Type B pancreatic cell (in vitro differentiated cells): ENCODE data around the gene SOX4. TPM values are rescaled to one million over a fixed set of nuclear protein-coding genes. Genes with fewer than 3 reads are reported as not detected.

Experiments used
- DNase-seq: peaks from one replicate; pipeline ENCODE4 v3.0.0; 2021; ENCODE audit warnings: mixed read lengths; ENCODE audit not compliant: unreplicated experiment; ENCODE audit errors: extremely low spot score
- H3K27ac Mint-ChIP-seq: 2 replicates; pipeline ENCODE4 v1.8.0; 2021; ENCODE audit warnings: mild to moderate bottlenecking, mixed read lengths
- H3K27me3 Mint-ChIP-seq: 2 replicates; pipeline ENCODE4 v1.8.0; 2021; ENCODE audit warnings: mixed read lengths
- H3K36me3 Mint-ChIP-seq: 2 replicates; pipeline ENCODE4 v1.8.0; 2021; ENCODE audit warnings: mixed read lengths
- H3K4me1 Mint-ChIP-seq: one replicate; pipeline ENCODE4 v1.8.0; 2021; ENCODE audit warnings: mixed read lengths; ENCODE audit not compliant: unreplicated experiment
- H3K4me3 Mint-ChIP-seq: 2 replicates; pipeline ENCODE4 v1.8.0; 2021; ENCODE audit warnings: mild to moderate bottlenecking, mixed read lengths
- H3K9me3 Mint-ChIP-seq: 2 replicates; pipeline ENCODE4 v1.8.0; 2021; ENCODE audit warnings: mixed read lengths
- CTCF ChIP-seq: fragments of 200-600 bp; sonication (generic); conservative IDR thresholded peaks from 2 replicates; pipeline ENCODE4 v1.5.0; 2021; ENCODE audit warnings: antibody characterized with exemption, mild to moderate bottlenecking
- total RNA-seq: library from RNA; stranded (reverse); gene quantifications from 2 replicates; pipeline ENCODE4 v1.2.1, GENCODE V29; 2021; ENCODE audit warnings: low replicate concordance

SOX4 gene
- total RNA-seq, 1 donor from 2014 or later, result 152 TPM

- Mint-ChIP-seq H3K27ac (no peak overlapping the region), H3K27me3 (no peaks in the 10 kb centered on the region), H3K4me1 (no peaks in the 10 kb centered on the region), H3K4me3 (no peak overlapping the region), H3K36me3 (no peaks in the 10 kb centered on the region), H3K9me3 (no peaks in the 10 kb centered on the region)
- no peak for DNase-seq
- no peak for TF ChIP-seq CTCF
These were observed 34.3 kb upstream of the SOX4 start for GRCh38 chr6:21559238-21559637.

GRCh38 chr6:21560249-21560648 lies 33.3 kb upstream of the SOX4 start:
- no peak for TF ChIP-seq CTCF
- Mint-ChIP-seq H3K9me3 (no peaks in the 10 kb centered on the region), H3K27me3 (no peaks in the 10 kb centered on the region), H3K4me3 (no peak overlapping the region), H3K4me1 (no peaks in the 10 kb centered on the region), H3K36me3 (no peaks in the 10 kb centered on the region), H3K27ac (no peak overlapping the region)
- no peak for DNase-seq

GRCh38 chr6:21565431-21565830 lies 28.1 kb upstream of the SOX4 start:
- H3K4me1 Mint-ChIP-seq, result no peaks in the 10 kb centered on the region
- H3K36me3 Mint-ChIP-seq, result no peaks in the 10 kb centered on the region
- TF ChIP-seq CTCF, result no peak
- no peak overlapping the region for H3K27ac Mint-ChIP-seq
- no peak overlapping the region for H3K4me3 Mint-ChIP-seq
- peaks cover 11% of the 10 kb centered on the region for H3K9me3 Mint-ChIP-seq
- H3K27me3 Mint-ChIP-seq, result no peaks in the 10 kb centered on the region
- DNase-seq, result no peak

- Mint-ChIP-seq H3K36me3 (no peaks in the 10 kb centered on the region), H3K4me1 (no peaks in the 10 kb centered on the region), H3K27me3 (no peaks in the 10 kb centered on the region), H3K4me3 (no peak overlapping the region), H3K9me3 (peaks cover 14% of the 10 kb centered on the region), H3K27ac (no peak overlapping the region)
- no peak for DNase-seq
- no peak for TF ChIP-seq CTCF
These were observed 15.0 kb upstream of the SOX4 start for GRCh38 chr6:21578523-21578922.

- Mint-ChIP-seq H3K27me3 (no peaks in the 10 kb centered on the region), H3K36me3 (no peaks in the 10 kb centered on the region), H3K4me1 (no peaks in the 10 kb centered on the region), H3K27ac (no peak overlapping the region), H3K4me3 (no peak overlapping the region), H3K9me3 (peaks cover 14% of the 10 kb centered on the region)
- DNase-seq, result no peak
- no peak for TF ChIP-seq CTCF
These were observed 10.9 kb upstream of the SOX4 start for GRCh38 chr6:21582651-21583050.

GRCh38 chr6:21586300-21586699 lies 7.3 kb upstream of the SOX4 start:
- peaks cover 8% of the 10 kb centered on the region for H3K9me3 Mint-ChIP-seq
- H3K27me3 Mint-ChIP-seq, result no peaks in the 10 kb centered on the region
- H3K36me3 Mint-ChIP-seq, result no peaks in the 10 kb centered on the region
- peak overlapping the region; percentile 98 for H3K27ac Mint-ChIP-seq
- no peak for DNase-seq
- H3K4me1 Mint-ChIP-seq, result peaks cover 13% of the 10 kb centered on the region
- no peak for TF ChIP-seq CTCF
- H3K4me3 Mint-ChIP-seq, result peak overlapping the region; percentile 99
